HepG2 (cell line): ENCODE measurements around the gene STAP2. TPM values are rescaled to one million over a fixed set of nuclear protein-coding genes. Genes with fewer than 3 reads are reported as not detected.
"Not testable (repeated sequence)": the region's sequence is repeated elsewhere in the genome, so short reads cannot be mapped to it uniquely, and the experiment has no call there.

Experiments used
- ATAC-seq: fragments of 200-7000 bp; cut with Tn5 transposase; 3 replicates; pipeline ENCODE4 v1.9.1; 2020; ENCODE audit warnings: mild to moderate bottlenecking, moderate library complexity
- BruUV-seq: library from RNA; stranded (reverse); fragments of 400-500 nt; replicated peaks from 2 replicates; lab custom pipeline; 2021; lab: Mats Ljungman, UMichigan
- CTCF ChIA-PET: fragments of 300-600 bp; formaldehyde crosslinking; extraction: SDS; loops from one replicate; lab custom pipeline; 2021; ENCODE audit warnings: low total read pairs, inconsistent platforms, low intra/inter-chr PET ratio; lab: Yijun Ruan, JAX
- POLR2A ChIA-PET: fragments of 350-600 bp; sonication (Branson Sonifier 250); formaldehyde crosslinking; loops from one replicate; lab custom pipeline; 2020; ENCODE audit warnings: antibody characterized with exemption, inconsistent platforms; lab: Yijun Ruan, JAX
- DNase-seq: peaks from one replicate; pipeline ENCODE4 v3.0.0-alpha.2; 2015; ENCODE audit warnings: low spot score
- FAIRE-seq: peaks from 3 replicates; lab custom pipeline; 2011; peaks lifted over from hg19 to GRCh38; lab: Jason Lieb, UNC
- H2AFZ ChIP-seq: one replicate; pipeline ENCODE4 v1.6.1; 2011; ENCODE audit warnings: low read length, inconsistent platforms
- H3K27ac ChIP-seq: fragments of 300-600 bp; 3 replicates; pipeline ENCODE4 v1.8.0; 2011; ENCODE audit warnings: mixed run types, mild to moderate bottlenecking, mixed read lengths, low read length, inconsistent platforms; ENCODE audit not compliant: insufficient read depth; ENCODE audit errors: extremely low read length
- H3K27me3 ChIP-seq, 2 experiments: fragments of 200-600 bp in 1 of 2; 2 replicates in 1 of 2; 3 replicates in 1 of 2; pipeline versions ENCODE4 v1.6.0 to v1.8.0; 2011; ENCODE audit warnings: low read length in 2 of 2, mild to moderate bottlenecking in 2 of 2, moderate library complexity in 2 of 2, inconsistent platforms in 1 of 2; ENCODE audit not compliant: insufficient read depth in 2 of 2, control insufficient read depth in 1 of 2
- H3K36me3 ChIP-seq, 2 experiments: fragments of 200-600 bp in 1 of 2; replicated peaks in 1 of 2; 2 replicates in 1 of 2; 3 replicates in 1 of 2; pipeline versions ENCODE4 v1.5.1 to v1.8.0; 2011; ENCODE audit warnings: low read length in 2 of 2, inconsistent platforms in 1 of 2; ENCODE audit not compliant: insufficient read depth in 2 of 2, control insufficient read depth in 1 of 2
- H3K4me1 ChIP-seq: 2 replicates; pipeline ENCODE4 v1.5.1; 2012; ENCODE audit warnings: low read length, inconsistent platforms; ENCODE audit not compliant: insufficient read depth
- H3K4me2 ChIP-seq: 2 replicates; pipeline ENCODE4 v1.6.0; 2011; ENCODE audit warnings: low read depth, low read length, inconsistent platforms
- H3K4me3 ChIP-seq, 3 experiments: fragments of 200-600 bp in 1 of 3; sonication (generic), shearing (Covaris generic) in 1 of 3; replicated peaks in 1 of 3; 2 replicates each; pipeline ENCODE4 v1.5.1; 2011 to 2016; ENCODE audit warnings: low read length in 3 of 3, inconsistent platforms in 2 of 3, low read depth in 2 of 3, mild to moderate bottlenecking in 2 of 3, control low read depth in 1 of 3, mixed read lengths in 1 of 3; ENCODE audit not compliant: insufficient read depth in 1 of 3
- H3K79me2 ChIP-seq: one replicate; pipeline ENCODE4 v1.6.1; 2011; ENCODE audit warnings: low read length, inconsistent platforms; ENCODE audit not compliant: insufficient read depth
- H3K9ac ChIP-seq: 2 replicates; pipeline ENCODE4 v1.6.0; 2011; ENCODE audit warnings: mild to moderate bottlenecking, low read depth, low read length, inconsistent platforms; ENCODE audit not compliant: insufficient read depth
- H3K9me3 ChIP-seq: 2 replicates; pipeline ENCODE4 v1.5.1; 2012; ENCODE audit warnings: mild to moderate bottlenecking, low read length
- H4K20me1 ChIP-seq: 2 replicates; pipeline ENCODE4 v1.6.0; 2011; ENCODE audit warnings: inconsistent platforms, mild to moderate bottlenecking, low read length, moderate library complexity; ENCODE audit not compliant: insufficient read depth
- ARHGAP35 ChIP-seq: sonication (generic); formaldehyde crosslinking; IDR thresholded peaks from 2 replicates; pipeline ENCODE4 v1.9.0; 2022; ENCODE audit warnings: mild to moderate bottlenecking, inconsistent platforms, moderate library complexity, missing genetic modification reagents, borderline replicate concordance
- MTA1 ChIP-seq: sonication (generic); formaldehyde crosslinking; IDR thresholded peaks from 2 replicates; pipeline ENCODE4 v1.4.0; 2020; ENCODE audit warnings: missing genetic modification reagents, mild to moderate bottlenecking, borderline replicate concordance
- RBFOX2 ChIP-seq: fragments of 200-400 bp; formaldehyde crosslinking; IDR thresholded peaks from 2 replicates; pipeline ENCODE4 v1.6.1; 2017; ENCODE audit warnings: low read depth, mild to moderate bottlenecking, low read length
- THYN1 ChIP-seq: sonication (generic); formaldehyde crosslinking; IDR thresholded peaks from 2 replicates; pipeline ENCODE4 v1.8.1; 2023; ENCODE audit warnings: low read depth, mild to moderate bottlenecking, moderate library complexity, missing genetic modification reagents, borderline replicate concordance
- WGBS: methylation state at CpG from one replicate; pipeline ENCODE4 v1.1.6; 2017; ENCODE audit warnings: low lambda C conversion rate; 5-methylcytosine and 5-hydroxymethylcytosine counted together
- in situ Hi-C: cut with HindIII; loops from 2 replicates; pipeline ENCODE4 v1.10.0; 2017; ENCODE audit warnings: low pct_unique_long_range_greater_than_20kb; ENCODE audit not compliant: extremely low pct_ligation_motif_present
- intact Hi-C: fragments of 100-400 bp; cut with micrococcal nuclease; formaldehyde crosslinking; loops from one replicate; pipeline ENCODE4 v1.10.0; 2022; ENCODE audit not compliant: unreplicated experiment
- polyA plus RNA-seq, 8 experiments: library from polyadenylated mRNA; depleted of rRNA in 3 of 8; stranded (reverse) in 7 of 8; unstranded in 1 of 8; fragments of >200 nt; fragmentation: Illumina TruSeq in 4 of 8; extraction: Trizol in 4 of 8; gene quantifications; 2 replicates each; pipeline versions ENCODE4 v1.2.1 to v1.2.3, GENCODE V29; 2011 to 2016; ENCODE audit warnings: low read depth in 4 of 8, missing spikeins in 1 of 8, mixed read lengths in 1 of 8; ENCODE audit not compliant: insufficient read depth in 1 of 8
- total RNA-seq, 5 experiments: library from RNA; depleted of rRNA; stranded (reverse); fragments of >200 nt; fragmentation: Illumina TruSeq; extraction: Trizol; gene quantifications; 2 replicates each; pipeline ENCODE4 v1.2.3, GENCODE V29; 2016; ENCODE audit warnings: low read depth in 1 of 5
- TF ChIP-seq, protein P1 (sequence below): sonication (generic); formaldehyde crosslinking; IDR thresholded peaks from 2 replicates; pipeline ENCODE4 v1.4.0; 2020; ENCODE audit warnings: missing genetic modification reagents, low read depth, mild to moderate bottlenecking, borderline replicate concordance
- TF ChIP-seq, protein P2 (sequence below): sonication (generic); formaldehyde crosslinking; IDR thresholded peaks from 2 replicates; pipeline ENCODE4 v1.4.0; 2020; ENCODE audit warnings: missing genetic modification reagents
- TF ChIP-seq, protein P3 (sequence below): sonication (generic); formaldehyde crosslinking; IDR thresholded peaks from 2 replicates; pipeline ENCODE4 v1.4.0; 2020; ENCODE audit warnings: missing genetic modification reagents
- TF ChIP-seq, protein P4 (sequence below): IDR thresholded peaks from 2 replicates; pipeline ENCODE4 v1.6.1; 2016; ENCODE audit warnings: missing genetic modification reagents, missing compliant biosample characterization

Gene STAP2
- total and polyA plus RNA-seq, 2 of the 13 experiments (the other 11 are each of a cell fraction or from before 2014, with no cell fraction given) = 39.0 to 43.7 TPM

DNA sequence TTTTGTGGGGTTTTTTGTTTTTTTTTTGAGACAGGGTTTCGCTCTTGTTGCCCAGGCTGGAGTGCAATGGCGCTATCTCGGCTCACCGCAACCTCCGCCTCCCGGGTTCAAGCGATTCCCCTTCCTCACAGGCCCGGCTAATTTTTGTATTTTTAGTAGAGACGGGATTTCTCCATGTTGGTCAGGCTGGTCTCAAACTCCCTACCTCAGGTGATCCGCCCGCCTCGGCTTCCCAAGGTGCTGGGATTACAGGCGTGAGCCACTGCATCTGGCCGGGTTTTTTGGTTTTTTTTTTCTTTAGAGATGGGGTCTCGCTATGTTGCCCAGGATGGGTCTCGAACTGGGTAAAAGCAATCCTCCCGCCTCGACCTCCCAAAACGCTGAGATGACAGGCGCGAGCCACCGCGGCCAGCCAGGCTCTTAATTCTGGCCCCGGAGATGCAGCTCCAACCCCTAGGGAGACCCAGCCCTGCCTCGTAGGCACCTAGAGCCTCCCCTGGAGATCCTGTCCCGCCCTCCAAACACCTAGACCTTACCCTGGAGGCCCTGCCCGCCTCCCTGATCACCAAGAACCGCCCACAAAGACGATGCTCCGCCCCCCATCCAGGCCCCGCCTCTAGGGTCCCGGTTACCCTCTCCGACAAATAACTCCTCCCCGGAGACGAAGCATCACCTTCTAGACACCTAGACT lies 9.5 kb downstream of the STAP2 start:
- ATAC-seq, H3K36me3 ChIP-seq, in situ Hi-C loops, H3K9me3 ChIP-seq, H3K9ac ChIP-seq, FAIRE-seq, DNase-seq, H4K20me1 ChIP-seq, H3K4me3 ChIP-seq, H3K79me2 ChIP-seq, H3K27ac ChIP-seq, CTCF ChIA-PET, H3K27me3 ChIP-seq, intact Hi-C loops, H3K4me2 ChIP-seq, H3K4me1 ChIP-seq, H2AFZ ChIP-seq: not testable (repeated sequence)
- POLR2A ChIA-PET = interaction anchor here (3.6 kb wide), 1 partner anchor 14 kb away, joined by 10 read pairs; the partner anchor contains the start of gene MPND
- BruUV-seq = TSS peak; percentile 59
- WGBS = 93% methylated on average over 32 of the region's 35 CpGs

DNA sequence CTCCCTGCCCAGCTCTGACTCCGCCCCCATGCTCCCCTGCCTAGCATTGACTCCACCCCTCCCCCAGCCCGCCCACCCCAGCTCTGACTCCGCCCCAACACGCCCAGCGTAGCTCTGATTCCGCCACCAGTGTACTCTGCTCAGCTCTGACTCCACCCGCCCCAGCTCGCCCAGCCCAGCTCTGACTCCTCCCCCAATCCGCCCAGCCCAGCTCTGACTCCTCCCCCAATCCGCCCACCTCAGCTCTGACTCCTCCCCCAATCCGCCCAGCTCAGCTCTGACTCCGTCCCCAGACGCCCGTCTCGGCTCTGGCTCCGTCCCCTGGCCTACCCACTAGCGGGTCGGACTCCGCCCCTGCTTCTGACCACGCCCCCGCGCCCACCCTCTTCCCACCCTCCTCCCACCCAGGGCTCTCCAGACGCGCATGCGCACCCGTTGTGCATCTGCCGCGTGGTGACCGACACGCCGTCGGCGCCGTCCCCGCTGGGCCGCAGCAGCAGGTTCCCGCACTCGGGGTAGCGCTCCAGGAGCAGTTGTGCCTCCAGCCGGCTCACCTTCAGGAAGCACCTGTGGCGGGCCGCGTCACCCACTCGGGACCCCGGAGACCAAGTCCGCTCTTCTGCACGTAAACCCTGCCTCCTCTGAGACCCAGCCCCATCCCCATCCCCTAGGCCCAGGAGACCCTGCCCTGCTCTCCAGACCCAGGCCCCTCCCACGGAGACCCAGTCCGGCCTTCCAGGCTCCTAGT lies 10.2 kb downstream of the STAP2 start:
- in situ Hi-C loops = no loop called here
- TF ChIP-seq THYN1 (CRISPR knock-in tag) = no peak
- TF ChIP-seq, protein P1, sequence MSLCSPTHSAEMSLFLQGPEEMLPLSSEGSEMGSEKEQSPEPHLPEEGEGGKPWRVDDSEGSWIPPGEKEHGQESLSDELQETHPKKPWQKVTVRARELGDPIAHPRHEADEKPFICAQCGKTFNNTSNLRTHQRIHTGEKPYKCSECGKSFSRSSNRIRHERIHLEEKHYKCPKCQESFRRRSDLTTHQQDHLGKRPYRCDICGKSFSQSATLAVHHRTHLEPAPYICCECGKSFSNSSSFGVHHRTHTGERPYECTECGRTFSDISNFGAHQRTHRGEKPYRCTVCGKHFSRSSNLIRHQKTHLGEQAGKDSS = no peak
- TF ChIP-seq, protein P2, sequence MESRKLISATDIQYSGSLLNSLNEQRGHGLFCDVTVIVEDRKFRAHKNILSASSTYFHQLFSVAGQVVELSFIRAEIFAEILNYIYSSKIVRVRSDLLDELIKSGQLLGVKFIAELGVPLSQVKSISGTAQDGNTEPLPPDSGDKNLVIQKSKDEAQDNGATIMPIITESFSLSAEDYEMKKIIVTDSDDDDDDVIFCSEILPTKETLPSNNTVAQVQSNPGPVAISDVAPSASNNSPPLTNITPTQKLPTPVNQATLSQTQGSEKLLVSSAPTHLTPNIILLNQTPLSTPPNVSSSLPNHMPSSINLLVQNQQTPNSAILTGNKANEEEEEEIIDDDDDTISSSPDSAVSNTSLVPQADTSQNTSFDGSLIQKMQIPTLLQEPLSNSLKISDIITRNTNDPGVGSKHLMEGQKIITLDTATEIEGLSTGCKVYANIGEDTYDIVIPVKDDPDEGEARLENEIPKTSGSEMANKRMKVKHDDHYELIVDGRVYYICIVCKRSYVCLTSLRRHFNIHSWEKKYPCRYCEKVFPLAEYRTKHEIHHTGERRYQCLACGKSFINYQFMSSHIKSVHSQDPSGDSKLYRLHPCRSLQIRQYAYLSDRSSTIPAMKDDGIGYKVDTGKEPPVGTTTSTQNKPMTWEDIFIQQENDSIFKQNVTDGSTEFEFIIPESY = peak; percentile 88
- TF ChIP-seq, protein P3, sequence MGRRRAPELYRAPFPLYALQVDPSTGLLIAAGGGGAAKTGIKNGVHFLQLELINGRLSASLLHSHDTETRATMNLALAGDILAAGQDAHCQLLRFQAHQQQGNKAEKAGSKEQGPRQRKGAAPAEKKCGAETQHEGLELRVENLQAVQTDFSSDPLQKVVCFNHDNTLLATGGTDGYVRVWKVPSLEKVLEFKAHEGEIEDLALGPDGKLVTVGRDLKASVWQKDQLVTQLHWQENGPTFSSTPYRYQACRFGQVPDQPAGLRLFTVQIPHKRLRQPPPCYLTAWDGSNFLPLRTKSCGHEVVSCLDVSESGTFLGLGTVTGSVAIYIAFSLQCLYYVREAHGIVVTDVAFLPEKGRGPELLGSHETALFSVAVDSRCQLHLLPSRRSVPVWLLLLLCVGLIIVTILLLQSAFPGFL (CRISPR knock-in tag) = no peak
- TF ChIP-seq, protein P4, sequence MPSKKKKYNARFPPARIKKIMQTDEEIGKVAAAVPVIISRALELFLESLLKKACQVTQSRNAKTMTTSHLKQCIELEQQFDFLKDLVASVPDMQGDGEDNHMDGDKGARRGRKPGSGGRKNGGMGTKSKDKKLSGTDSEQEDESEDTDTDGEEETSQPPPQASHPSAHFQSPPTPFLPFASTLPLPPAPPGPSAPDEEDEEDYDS (CRISPR knock-in tag) = no peak
- TF ChIP-seq ARHGAP35 (CRISPR knock-in tag) = no peak
- TF ChIP-seq MTA1 (CRISPR knock-in tag) = no peak
- TF ChIP-seq RBFOX2 = peak; percentile 24; the same call in 1 of the 2 replicates

More for the DNA sequence above, 10.2 kb downstream of the STAP2 start:
- WGBS = 93% methylated on average over 41 of the region's 49 CpGs
- ATAC-seq = peak; percentile 67
- no peaks in the 10 kb centered on the region for H3K79me2 ChIP-seq
- intact Hi-C loops = no loop called here
- H3K27ac ChIP-seq = no peak overlapping the region
- no TSS peak for BruUV-seq
- no peak overlapping the region for H3K4me2 ChIP-seq
- H3K27me3 ChIP-seq = no peaks in the 10 kb centered on the region
- H4K20me1 ChIP-seq = no peaks in the 10 kb centered on the region
- ChIA-PET CTCF (no interaction called here), POLR2A (interaction anchor here (0.8 to 3.6 kb wide), 4 partner anchors 10 to 18 kb away, joined by 3 to 10 read pairs (median 4); partner anchors contain the start of genes MPND and STAP2)
- H3K4me3 ChIP-seq = no peak overlapping the region
- no peak for DNase-seq
- FAIRE-seq = no peak
- peaks cover 0 to 3% of the 10 kb centered on the region in 2 experiments; a peak in 1 of 5 replicates for H3K36me3 ChIP-seq
- H2AFZ ChIP-seq = no peak overlapping the region
- no peaks in the 10 kb centered on the region for H3K9me3 ChIP-seq
- H3K9ac ChIP-seq = no peak overlapping the region
- no peaks in the 10 kb centered on the region for H3K4me1 ChIP-seq
